HG03342 (cell line): ENCODE data around the gene LRRC45.

Experiments
- ATAC-seq: cut with Tn5 transposase; IDR thresholded peaks from one replicate; pipeline ENCODE4 v1.9.1; 2021; ENCODE audit warnings: mild to moderate bottlenecking, moderate library complexity; ENCODE audit not compliant: unreplicated experiment

LRRC45 gene

DNA sequence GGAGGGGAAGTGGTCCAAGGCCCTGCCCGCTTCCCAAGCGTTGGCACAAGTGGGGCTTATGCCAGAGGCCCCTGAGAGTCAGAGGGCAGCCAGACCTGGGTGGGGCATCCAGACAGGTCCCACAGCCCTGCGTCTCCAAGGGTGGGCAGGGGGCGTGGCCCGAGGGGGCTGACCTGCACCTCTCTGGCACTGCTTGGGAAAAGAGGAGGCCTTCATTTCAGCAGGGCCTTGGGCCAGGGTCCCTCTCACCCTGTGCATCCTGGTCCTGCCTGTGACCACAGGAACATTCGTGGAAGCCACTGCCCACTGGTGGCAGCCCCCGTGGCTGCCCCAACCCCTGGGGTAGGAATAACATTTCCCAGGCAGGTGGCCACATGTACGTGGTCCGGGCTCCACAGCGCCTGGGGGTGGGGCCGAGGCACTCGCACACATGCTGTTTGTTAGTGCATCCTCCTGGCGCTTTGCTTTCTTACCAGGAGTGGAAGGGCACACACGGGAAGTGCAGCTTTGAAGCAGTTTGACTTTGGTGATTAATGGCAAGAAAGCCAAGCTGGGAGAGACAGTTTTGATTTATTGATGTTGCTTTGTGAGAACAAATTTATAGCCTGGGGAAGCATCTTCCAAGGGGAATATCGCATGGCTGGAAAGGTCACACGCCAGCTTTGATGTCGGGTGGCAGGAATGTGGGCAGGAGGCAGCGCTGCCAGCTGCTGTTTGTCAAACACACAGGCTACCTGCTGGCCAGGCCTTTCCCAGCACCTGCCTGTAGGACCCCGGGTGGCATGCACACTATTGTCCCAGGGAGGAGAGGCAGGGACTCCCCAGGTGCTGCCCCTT lies 4.7 kb upstream of the LRRC45 start:
- ATAC-seq, result no peak

DNA sequence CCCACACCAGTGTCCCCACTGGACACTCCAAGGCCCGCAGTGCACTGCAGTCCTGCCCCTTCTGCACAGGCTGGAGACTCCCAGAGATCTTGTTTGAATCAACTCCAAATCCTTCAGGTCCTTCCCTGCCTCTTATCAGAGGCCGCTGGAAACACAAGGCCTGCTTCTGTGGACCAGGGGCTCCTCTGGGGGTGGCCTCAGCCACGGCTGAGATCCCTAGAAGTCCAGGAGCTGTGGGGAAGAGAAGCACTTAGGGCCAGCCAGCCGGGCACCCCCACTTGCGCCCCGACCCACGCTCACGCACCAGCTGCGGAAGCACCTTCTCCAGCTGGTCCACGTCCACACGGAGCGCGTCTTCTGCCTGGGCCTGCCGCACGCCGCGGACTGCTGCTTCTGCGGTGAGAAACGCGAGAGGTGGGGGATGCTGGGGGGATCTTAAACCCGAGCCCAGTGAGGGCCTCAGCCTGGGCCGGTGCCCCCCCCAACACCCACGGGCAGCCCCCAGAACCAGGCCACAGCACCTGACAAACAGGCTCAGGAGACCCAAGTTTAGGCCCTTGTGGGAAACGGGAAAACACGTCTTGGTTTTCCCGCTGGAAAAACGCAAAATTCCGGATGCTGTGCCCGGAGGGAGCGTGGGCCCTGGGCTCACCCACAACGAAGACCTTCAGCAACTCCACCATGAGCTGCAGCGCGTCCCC lies 4.0 kb upstream of the LRRC45 start:
- ATAC-seq, result no peak

DNA sequence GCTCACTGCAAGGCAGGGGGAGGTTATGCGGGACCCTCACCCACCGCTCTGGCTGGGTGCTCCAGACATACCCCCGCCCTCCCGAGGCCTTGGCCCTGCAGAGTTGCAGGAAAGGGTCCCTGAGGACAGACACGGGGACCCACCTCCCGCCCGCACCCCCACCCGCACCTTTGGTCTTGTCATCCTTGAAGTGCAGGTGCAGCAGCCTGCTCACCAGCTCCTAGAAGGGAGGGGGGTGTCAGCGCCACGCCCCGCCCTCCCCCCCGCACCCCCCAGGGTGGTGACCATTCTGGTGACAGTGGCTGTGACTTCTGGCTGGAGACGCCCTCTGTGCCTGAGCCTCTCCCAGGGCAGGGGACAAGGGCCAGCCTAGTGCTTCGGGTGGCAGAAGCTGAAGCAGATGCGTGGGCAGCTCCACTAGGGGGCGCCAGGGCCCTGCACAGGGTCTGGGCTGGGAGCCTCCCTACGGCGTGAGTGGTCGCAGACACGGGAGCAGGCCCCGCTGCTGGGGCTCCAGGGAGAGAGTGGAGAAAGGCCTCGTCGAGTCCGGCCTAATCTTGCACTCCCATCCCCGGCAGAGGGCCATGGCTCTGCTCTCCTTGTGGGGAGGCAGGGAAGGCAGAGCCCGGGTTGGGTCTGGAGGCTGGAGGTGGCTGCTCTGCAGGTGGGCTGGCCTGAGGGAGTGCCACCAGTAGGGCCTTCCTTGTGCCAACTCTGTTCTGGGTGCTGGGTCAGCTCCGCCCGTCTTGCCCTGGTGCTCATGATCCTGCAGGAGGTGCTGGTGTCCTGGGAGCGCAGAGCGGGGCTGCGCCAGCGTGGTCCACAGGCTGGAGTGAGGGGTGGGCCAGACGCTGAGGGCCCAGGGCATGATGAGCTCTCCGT lies 3.2 kb upstream of the LRRC45 start:
- no peak for ATAC-seq

DNA sequence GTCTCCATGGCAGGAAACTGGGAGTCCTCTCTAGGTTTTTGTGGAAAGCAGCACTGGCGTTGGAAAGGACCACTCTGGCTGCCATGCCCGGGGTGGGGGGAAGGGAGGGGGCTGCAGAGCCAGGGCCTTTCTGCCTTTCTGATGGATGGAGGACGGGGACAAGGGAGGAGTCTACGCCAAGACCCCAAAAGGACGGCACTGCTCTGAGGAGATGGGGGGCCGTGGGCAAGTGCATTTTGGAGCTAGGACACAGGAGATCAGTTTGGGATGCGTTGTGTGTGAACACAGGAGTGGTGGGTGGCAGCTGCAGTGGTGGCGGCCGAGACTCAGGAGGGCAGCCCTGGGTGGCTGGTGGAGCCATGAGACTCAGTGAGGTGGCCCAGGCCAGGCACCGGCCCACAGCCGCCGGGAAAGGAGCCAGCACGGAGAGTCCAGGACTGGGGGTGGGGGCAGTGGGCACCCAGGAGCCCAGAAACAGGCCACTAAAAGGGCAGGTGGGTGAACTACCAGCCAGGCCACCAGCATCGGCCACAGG lies 2.5 kb upstream of the LRRC45 start:
- no peak for ATAC-seq

DNA sequence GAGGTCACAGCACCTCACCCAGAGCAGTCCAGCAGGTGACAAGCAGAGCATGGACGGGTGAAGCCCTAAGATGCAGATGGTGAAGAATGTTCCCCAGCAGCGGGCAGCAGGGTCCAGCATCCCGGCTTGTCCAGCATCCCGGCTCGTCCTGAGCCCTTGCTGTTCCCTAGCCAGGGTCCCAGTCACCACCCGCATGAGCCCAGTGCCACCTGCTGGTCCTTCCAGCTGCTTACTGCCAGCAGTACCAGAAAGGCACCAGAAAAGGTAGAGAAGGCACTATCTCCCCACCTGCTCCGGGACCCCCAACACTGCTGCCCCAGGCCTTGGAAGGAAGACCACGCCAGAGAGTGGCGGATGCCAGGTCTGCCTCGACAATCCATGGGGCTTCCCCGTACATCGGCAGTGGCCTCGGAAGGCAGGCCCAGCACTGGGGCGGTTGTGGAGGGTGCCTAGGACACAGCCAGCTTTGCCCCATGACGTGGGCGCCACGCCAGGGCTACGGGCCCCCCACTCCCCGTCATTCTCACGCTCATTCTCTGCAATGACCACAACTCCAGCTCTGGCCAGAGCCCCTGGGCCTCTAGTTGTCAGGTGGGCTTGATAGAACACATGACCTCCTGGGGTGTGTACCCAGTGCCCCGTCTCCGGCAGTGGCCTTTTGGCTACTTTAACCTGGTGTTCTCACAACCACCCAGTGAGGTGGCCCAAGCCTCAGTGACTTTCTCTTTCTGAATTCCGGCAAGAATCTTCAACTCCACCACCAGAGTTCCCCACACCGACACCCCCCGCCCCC lies 1.8 kb upstream of the LRRC45 start:
- ATAC-seq, result no peak

DNA sequence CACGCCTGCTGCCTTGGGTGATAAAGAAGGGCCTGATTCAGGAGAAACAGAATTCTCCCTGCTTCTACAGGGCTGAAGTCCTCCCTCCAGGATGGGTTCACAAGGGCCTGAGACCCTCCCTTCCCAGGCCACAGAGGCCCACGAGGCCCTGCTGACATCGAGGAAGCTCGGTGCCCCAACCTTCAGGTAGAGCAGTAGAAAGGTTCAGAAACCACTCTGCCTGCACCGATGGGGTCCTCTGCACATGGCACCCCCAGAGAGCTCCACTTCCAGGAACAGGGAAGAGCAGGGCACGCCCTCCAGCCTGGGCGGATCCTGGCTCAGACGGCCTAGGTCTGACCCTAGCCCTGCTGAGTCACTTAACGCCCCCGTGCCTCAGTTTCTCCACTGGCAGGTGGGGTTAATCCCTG lies 1.2 kb upstream of the LRRC45 start:
- no peak for ATAC-seq

DNA sequence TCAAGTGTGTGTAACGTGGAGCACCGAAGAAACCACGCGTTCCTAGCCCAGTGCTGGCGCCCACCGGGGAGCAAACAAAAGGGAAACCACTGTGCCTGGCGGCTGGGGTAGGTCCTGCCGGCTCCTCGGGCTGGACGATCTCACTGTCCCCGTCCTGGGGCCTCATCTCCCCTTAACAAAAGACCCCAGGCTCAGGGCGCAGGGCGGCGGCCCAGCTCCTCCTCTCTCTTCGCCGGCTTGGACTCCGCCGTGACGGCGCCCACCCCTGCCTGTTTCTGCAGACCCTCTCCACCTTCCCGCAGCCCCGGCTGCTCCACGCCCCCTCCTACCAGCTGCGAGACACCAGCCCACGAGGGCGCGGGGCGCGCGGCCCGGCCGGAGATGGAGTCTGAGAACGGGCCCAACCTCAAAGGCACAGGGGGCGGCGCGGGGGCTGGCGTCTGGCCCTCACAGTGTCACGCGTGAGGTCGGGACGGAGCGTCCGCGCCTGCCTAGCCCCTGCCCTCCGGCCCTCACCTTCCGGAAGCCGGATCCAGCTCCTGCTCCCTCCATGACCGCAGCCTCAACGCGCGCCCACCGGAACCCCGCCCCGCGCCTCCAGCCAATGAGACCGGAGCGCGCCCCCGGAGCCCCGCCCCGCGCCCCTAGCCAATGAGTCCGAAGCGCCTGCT lies 660 bp upstream of the LRRC45 start, which contains the start of gene CENPX:
Gene CENPX, minus strand, starts transcription at position 569 of the 671 bp plus-strand sequence. Its CDS starts 17 bp downstream, at position 552.
- no peak for ATAC-seq

DNA sequence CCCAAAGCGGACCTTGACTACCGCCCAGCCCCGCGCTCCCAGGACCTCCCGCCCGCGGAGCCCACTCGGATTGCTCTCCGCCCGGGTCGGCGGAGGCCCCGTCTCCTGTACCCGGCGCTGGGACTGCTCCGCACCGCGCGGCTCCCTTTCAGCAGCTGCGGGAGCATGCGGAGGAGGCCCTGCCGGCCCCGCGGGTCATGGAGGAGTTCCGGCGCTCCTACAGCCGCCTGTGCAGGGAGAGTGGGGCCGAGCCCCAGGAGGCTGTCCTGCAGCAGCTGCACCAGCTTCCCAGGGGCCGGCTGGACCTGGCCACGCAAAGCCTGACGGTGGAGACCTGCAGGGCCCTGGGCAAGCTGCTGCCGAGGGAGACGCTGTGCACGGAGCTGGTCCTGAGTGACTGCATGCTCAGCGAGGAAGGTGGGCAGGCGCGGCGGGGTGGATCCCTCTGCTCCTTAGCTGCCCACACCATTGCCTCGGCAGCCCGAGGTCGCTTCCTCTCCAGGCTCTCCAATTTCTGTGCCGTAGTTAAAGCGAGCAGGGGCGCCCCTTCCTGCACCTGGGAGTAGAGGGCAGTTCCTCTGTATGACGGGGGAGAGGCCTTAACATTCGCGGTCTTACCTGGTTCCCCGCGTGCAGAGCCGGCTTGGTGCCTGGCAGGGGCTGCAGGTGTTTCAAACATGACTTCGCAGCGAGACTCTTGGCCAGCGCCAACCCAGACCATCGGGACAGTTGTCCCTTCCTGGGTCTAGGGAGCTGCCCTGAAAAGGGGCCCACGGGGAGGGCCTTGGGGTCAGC lies 539 bp downstream of the LRRC45 start:
- no peak for ATAC-seq

DNA sequence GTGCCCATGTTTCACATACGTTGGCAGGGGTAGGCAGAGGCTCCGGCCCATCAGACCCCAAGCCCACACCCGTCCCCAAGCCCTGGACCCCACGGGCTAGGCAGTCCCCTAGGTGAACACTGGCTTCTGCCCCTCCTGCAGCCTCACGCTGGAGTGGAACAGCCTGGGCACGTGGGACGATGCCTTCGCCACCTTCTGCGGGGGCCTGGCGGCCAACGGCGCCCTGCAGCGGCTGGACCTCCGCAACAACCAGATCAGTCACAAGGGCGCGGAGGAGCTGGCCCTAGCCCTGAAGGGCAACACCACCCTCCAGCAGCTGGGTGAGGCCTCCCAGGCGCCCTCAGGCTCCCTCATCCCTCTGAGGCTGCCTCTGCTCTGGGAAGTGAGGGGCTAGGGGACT lies 1.8 kb downstream of the LRRC45 start:
- ATAC-seq, result no peak

DNA sequence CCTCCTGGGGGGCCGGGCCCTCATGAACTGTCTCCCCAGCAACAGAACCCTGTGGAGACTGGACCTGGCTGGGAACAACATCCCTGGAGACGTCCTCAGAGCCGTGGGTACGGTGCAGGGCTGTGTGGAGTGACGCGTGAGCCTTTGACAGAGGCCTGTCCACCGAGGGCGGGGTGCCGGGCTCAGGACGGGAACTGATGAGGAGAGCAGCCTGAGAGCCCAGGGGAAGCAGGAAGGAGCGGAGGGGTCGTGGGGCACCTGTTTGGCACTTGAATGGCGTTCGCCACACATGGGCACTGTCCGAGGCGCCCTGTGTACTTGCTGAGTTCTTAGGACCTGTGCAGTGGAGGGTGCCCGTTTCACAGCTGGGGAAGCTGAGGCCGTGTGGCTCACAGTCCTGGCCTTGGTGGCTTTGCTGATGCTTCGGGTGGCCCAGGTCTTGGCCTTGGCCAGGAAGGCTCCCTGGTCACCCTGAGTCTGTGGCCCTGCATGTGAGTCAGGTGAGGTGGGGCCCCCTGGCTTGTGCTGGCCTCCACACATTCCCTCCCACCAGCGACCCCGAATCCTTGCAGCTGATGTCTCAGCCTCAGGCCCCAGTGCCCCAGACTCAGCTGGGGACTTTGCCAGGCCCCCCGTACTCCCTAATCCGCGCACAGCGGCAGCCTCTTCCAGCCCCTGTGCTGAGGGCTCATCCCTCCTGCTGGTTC lies 2.4 kb downstream of the LRRC45 start:
- ATAC-seq, result no peak

DNA sequence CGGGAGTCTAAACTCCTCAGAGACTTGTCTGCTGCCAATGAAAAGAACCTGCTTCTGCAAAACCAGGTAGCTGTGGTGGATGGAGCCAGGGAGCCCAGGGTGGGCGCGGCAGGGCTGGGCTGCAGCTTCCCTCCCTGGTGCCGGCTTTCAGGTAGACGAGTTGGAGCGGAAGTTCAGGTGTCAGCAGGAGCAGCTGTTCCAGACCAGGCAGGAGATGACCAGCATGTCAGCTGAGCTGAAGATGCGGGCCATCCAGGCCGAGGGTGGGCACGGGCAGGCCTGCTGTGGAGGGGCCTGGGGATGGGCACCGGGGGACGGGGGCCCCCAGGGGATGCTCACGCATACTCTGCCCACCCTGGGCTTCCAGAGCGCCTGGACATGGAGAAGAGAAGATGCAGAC lies 5.1 kb downstream of the LRRC45 start:
- ATAC-seq, result no peak

DNA sequence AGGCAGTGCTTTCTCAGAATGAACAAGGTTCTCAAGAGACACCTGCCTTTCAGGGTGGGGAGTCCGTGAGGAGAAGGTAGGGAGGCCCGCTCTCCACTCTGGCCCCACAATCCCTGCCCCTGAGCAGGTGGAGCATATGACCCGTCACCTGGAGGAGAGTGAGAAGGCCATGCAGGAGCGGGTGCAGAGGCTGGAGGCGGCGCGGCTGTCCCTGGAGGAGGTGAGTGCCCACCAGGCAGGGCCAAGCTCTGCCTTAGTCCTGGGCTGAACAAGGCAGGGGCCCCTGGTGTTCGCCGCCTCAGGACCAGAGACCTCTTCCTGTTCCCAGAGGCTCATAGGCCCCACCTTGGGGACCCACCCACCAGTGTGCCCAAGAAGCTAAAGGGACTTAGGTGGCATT lies 5.9 kb downstream of the LRRC45 start:
- ATAC-seq, result no peak

DNA sequence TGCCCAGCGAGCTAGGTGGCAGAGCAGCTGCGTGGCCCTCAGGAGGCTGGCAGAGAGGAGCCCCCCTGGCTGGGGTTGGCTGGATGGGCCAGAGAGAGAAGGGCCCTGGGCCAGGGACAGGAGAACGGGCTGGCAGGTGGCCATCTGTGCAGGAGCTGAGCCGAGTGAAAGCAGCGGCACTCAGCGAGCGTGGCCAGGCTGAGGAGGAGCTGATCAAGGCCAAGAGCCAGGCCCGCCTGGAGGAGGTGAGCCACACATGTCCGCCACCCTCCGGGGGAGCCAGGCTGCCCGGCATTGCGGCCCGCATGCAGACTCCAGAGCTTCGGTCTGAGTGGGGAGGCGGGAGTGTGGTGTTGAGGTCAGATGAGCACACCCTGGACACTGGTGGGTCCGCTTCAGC lies 6.3 kb downstream of the LRRC45 start:
- ATAC-seq, result no peak

DNA sequence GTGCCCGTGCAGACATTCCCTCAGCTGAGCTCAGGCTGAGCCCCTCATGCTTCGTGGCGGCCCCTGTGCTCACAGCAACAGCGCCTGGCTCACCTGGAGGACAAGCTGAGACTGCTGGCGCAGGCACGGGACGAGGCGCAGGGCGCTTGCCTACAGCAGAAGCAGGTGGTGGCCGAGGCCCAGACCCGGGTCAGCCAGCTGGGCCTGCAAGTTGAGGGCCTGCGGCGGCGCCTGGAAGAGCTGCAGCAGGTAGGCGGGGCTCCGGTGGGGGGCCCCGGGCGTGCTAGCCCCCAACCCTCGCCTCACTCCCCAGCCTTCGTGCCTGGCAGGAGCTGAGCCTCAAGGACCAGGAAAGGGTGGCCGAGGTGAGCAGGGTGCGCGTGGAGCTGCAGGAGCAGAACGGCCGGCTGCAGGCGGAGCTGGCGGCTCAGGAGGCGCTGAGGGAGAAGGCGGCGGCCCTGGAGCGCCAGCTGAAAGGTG lies 6.9 kb downstream of the LRRC45 start:
- ATAC-seq, result no peak

DNA sequence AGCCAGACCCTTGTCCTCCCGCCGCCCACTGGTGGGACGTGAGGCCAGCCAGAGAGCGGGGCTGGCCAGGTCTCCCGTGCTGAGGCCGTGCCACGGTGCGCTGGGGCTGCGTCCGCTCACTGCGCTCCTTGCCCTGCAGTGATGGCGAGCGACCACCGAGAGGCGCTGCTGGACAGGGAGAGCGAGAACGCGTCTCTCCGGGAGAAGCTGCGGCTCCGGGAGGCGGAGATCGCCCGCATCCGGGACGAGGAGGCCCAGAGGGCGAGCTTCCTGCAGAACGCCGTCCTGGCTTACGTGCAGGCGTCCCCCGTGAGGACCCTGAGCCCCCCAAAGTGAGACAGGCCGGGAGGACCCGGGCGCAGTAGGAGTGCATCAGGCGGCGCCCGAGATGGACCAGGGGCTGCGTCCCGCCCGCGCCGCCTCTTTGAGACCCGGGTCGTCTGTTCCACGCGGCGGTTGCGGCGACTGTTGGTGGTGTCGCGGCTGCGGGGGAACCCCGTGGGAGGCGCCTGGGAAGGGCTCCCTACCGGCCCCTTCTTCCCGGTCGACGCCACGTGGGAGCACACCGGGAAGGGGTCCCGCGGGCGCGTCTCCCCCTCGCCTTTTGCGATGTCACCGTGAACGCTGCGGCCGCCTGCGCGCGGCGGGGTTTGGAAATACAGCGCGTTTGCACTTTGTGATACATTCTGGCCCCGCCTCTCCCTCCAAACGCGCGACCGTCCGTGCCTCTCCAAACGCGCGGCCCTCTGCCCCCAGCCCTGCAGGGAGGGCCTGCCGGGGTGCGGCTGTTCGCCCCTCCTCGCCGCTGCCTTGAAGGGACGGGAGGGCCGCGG lies 7.6 kb downstream of the LRRC45 start:
- ATAC-seq, result peak; percentile 51

DNA sequence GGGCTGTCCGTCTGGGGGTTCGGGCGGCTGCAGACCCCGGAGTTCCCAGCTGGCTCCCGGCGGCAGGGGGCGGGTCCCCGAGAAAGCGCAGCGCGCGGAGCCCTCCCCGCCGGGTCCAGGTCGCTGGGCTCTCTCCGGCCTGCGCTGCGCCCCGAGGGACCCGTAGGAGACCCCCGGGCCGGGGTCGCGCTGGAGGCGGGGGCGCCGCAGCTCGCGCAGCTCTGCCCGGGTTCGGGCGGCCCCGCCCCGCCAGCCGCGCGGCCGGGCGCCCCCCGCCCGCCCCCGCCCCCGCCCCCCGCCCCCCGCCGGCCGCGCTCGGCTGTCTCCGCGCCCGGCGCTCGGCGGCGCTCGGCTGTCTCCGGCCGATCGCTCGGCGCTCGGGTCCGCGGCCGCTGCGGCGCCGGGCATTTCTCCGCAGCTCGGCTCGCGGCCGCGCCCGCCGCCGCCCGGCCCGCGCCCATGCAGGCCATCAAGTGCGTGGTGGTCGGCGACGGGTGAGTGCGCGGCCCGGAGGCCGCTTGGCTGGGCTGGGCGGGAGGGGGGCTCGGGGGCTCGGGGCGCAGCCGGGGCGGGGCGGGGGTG lies 8.3 kb downstream of the LRRC45 start, which contains the start of gene RAC3:
Gene RAC3, plus strand, starts transcription at position 376 of the 582 bp plus-strand sequence. Its CDS starts 84 bp downstream, at position 460.
- no peak for ATAC-seq
